Esophagus muscularis mucosa (tissue), 4 donors: ENCODE results near the gene HS6ST3. TPM values are rescaled to one million over a fixed set of nuclear protein-coding genes. Genes with fewer than 3 reads are reported as not detected.
A peak's percentile ranks its signal among the peaks of the same experiment; 100 is the strongest.

Experiments
- DNase-seq: peaks from one replicate; pipeline ENCODE4 v3.0.0-alpha.2; 2017; ENCODE audit errors: extremely low spot score
- H3K27ac ChIP-seq, 4 donors: fragments of 200-600 bp; sonication (generic); replicated peaks in 1 of 4; 1 replicate in 3 of 4; 2 replicates in 1 of 4; pipeline ENCODE4 v1.5.1; 2016 to 2019; ENCODE audit warnings: mild to moderate bottlenecking in 1 of 4
- H3K27me3 ChIP-seq, 4 donors: fragments of 200-600 bp; sonication (generic); one replicate each; pipeline versions ENCODE4 v1.5.1 to v1.6.0; 2016 to 2019
- H3K36me3 ChIP-seq, 4 donors: fragments of 200-600 bp; sonication (generic); one replicate each; pipeline ENCODE4 v1.5.1; 2016 to 2019
- H3K4me1 ChIP-seq, 4 donors: fragments of 200-600 bp; sonication (generic); one replicate each; pipeline ENCODE4 v1.5.1; 2016 to 2019
- H3K4me3 ChIP-seq, 4 donors: fragments of 200-600 bp; sonication (generic); 1 replicate in 2 of 4; 2 replicates in 2 of 4; pipeline ENCODE4 v1.5.1; 2016 to 2019; ENCODE audit warnings: mild to moderate bottlenecking in 4 of 4, moderate library complexity in 1 of 4
- H3K9me3 ChIP-seq, 4 donors: fragments of 200-600 bp; sonication (generic); 1 replicate in 3 of 4; 2 replicates in 1 of 4; pipeline ENCODE4 v1.5.1; 2016 to 2019
- CTCF ChIP-seq, 3 experiments: fragments of 200-600 bp in 2 of 3; fragments of 450-650 bp in 1 of 3; sonication (generic) in 2 of 3; IDR thresholded peaks; one replicate each; pipeline ENCODE4 v1.5.1; 2017 to 2019; ENCODE audit warnings: antibody characterized with exemption in 3 of 3, mild to moderate bottlenecking in 2 of 3, moderate library complexity in 1 of 3
- EP300 ChIP-seq: sonication (generic); formaldehyde crosslinking; IDR thresholded peaks from one replicate; pipeline ENCODE4 v1.6.1; 2017; ENCODE audit warnings: antibody characterized with exemption
- POLR2A ChIP-seq: fragments of 450-650 bp; IDR thresholded peaks from one replicate; pipeline ENCODE4 v1.6.1; 2017; ENCODE audit warnings: antibody characterized with exemption, moderate library complexity, mild to moderate bottlenecking, low read depth
- POLR2AphosphoS5 ChIP-seq, 2 donors: sonication (generic); formaldehyde crosslinking; IDR thresholded peaks; one replicate each; pipeline ENCODE4 v1.6.1; 2017; ENCODE audit warnings: antibody characterized with exemption in 2 of 2
- WGBS: methylation state at CpG from one replicate; pipeline ENCODE4 v1.1.5; 2018; 5-methylcytosine and 5-hydroxymethylcytosine counted together
- intact Hi-C: fragments of 100-400 bp; cut with DNase I; formaldehyde crosslinking; loops from one replicate; pipeline ENCODE4 v1.15.1; 2023
- total RNA-seq, 4 donors: library from RNA; depleted of rRNA; stranded (reverse); fragments of >200 nt; gene quantifications; one replicate each; pipeline versions ENCODE4 v1.1.0 to v1.2.1, GENCODE V29; 2016

Gene HS6ST3
- total RNA-seq, 4 donors from 2014 or later = 4.6 to 12.4 (median 7.9) TPM

GRCh38 chr13:96072392-96072791, 17.5 kb upstream of the HS6ST3 start:
- Histone ChIP-seq H3K36me3 (no peaks in the 10 kb centered on the region), H3K27me3 (no peaks in the 10 kb centered on the region), H3K4me3 (no peak overlapping the region), H3K27ac (no peak overlapping the region), H3K9me3 (no peaks in the 10 kb centered on the region), H3K4me1 (no peaks in the 10 kb centered on the region)
- DNase-seq = no peak
- intact Hi-C loops = no loop called here
- 73% methylated on average over 3 of the region's 3 CpGs for WGBS
- TF ChIP-seq POLR2AphosphoS5 (IDR thresholded peaks at IDR 0.05) (no peak), EP300 (no peak), POLR2A (no peak), CTCF (IDR thresholded peaks at IDR 0.05) (no peak)

GRCh38 chr13:96075953-96076543, 13.9 kb upstream of the HS6ST3 start:
- TF ChIP-seq POLR2A (no peak), CTCF (IDR thresholded peaks at IDR 0.05) (peak; percentile 8 to 45 (median 38))
- Histone ChIP-seq H3K4me3 (no peak overlapping the region), H3K9me3 (no peaks in the 10 kb centered on the region), H3K4me1 (no peaks in the 10 kb centered on the region), H3K27ac (no peak overlapping the region), H3K36me3 (no peaks in the 10 kb centered on the region), H3K27me3 (no peaks in the 10 kb centered on the region)
- intact Hi-C loops = no loop called here
- no peak for DNase-seq
- WGBS = 70% methylated on average over 3 of the region's 3 CpGs

GRCh38 chr13:96080676-96081075, 9.2 kb upstream of the HS6ST3 start:
- H3K4me3 ChIP-seq = no peak overlapping the region
- intact Hi-C loops = no loop called here
- TF ChIP-seq EP300 = no peak
- no peak for TF ChIP-seq POLR2AphosphoS5 (IDR thresholded peaks at IDR 0.05)
- no peak for TF ChIP-seq POLR2A
- TF ChIP-seq CTCF (IDR thresholded peaks at IDR 0.05) = no peak
- H3K27ac ChIP-seq = no peak overlapping the region
- no peaks in the 10 kb centered on the region for H3K9me3 ChIP-seq
- no peaks in the 10 kb centered on the region for H3K4me1 ChIP-seq
- H3K36me3 ChIP-seq = no peaks in the 10 kb centered on the region
- no peak for DNase-seq
- WGBS = 87% methylated on average over 5 of the region's 5 CpGs
- peaks cover 0 to 11% (median 0%) of the 10 kb centered on the region in 4 donors for H3K27me3 ChIP-seq

GRCh38 chr13:96081888-96082287, 8.0 kb upstream of the HS6ST3 start:
- no peak overlapping the region for H3K4me3 ChIP-seq
- no peaks in the 10 kb centered on the region for H3K36me3 ChIP-seq
- H3K9me3 ChIP-seq = no peaks in the 10 kb centered on the region
- intact Hi-C loops = no loop called here
- no peaks in the 10 kb centered on the region for H3K4me1 ChIP-seq
- WGBS = 38% methylated on average over 2 of the region's 2 CpGs
- DNase-seq = no peak
- no peak overlapping the region for H3K27ac ChIP-seq
- TF ChIP-seq EP300 = no peak
- no peak for TF ChIP-seq POLR2AphosphoS5 (IDR thresholded peaks at IDR 0.05)
- TF ChIP-seq CTCF (IDR thresholded peaks at IDR 0.05) = no peak
- H3K27me3 ChIP-seq = peaks cover 0 to 11% (median 0%) of the 10 kb centered on the region in 4 donors

- intact Hi-C loops = no loop called here
- peaks cover 0 to 17% (median 0%) of the 10 kb centered on the region in 4 donors for H3K27me3 ChIP-seq
- no peaks in the 10 kb centered on the region for H3K9me3 ChIP-seq
- H3K4me1 ChIP-seq = no peaks in the 10 kb centered on the region
- H3K4me3 ChIP-seq = no peak overlapping the region
- no peak overlapping the region for H3K27ac ChIP-seq
- TF ChIP-seq EP300 (no peak), POLR2AphosphoS5 (IDR thresholded peaks at IDR 0.05) (no peak), POLR2A (no peak), CTCF (IDR thresholded peaks at IDR 0.05) (no peak)
- no peak for DNase-seq
- no peaks in the 10 kb centered on the region for H3K36me3 ChIP-seq
These were observed 7.3 kb upstream of the HS6ST3 start for GRCh38 chr13:96082640-96083039.
